Measurements from ENCODE around the gene GPR153.

GPR153 gene

DNA sequence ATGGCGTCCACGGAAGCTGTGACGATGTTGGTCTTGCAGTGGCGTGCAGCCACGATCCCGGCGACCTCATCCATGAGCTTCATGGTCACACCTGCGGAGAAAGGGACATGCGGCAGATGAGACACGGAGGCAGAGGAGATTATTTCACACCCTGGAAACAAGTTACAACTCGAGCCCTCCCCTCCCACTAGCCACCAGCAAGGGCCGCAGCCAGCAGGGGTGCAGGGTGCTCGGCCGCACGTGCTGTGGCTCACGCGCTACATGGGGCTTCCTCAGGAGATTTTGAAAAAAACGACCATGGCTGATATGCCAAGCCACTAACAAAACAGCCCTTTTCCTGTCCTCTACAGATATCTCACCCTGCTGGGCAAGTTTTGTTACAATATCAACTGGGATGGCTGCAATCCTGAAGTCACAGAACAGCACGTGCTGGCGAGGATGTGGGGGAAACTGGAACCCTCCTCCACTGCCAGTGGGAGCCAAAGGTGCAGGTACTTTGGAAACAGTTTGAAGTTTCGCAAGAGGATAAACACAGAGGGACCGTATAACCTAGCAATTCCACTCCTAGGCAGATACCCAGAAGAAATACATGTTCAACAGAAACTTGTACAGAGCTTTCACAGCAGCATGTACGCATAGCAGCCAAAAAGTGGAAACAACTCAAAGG lies 34.1 kb upstream of the GPR153 start:
- no peak for DNase-seq (ENCODE audit: extremely low read depth, low read depth)
- TF ChIP-seq, protein P1, sequence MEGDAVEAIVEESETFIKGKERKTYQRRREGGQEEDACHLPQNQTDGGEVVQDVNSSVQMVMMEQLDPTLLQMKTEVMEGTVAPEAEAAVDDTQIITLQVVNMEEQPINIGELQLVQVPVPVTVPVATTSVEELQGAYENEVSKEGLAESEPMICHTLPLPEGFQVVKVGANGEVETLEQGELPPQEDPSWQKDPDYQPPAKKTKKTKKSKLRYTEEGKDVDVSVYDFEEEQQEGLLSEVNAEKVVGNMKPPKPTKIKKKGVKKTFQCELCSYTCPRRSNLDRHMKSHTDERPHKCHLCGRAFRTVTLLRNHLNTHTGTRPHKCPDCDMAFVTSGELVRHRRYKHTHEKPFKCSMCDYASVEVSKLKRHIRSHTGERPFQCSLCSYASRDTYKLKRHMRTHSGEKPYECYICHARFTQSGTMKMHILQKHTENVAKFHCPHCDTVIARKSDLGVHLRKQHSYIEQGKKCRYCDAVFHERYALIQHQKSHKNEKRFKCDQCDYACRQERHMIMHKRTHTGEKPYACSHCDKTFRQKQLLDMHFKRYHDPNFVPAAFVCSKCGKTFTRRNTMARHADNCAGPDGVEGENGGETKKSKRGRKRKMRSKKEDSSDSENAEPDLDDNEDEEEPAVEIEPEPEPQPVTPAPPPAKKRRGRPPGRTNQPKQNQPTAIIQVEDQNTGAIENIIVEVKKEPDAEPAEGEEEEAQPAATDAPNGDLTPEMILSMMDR (IDR thresholded peaks at IDR 0.05; ENCODE audit: low read depth, low read length): no peak

DNA sequence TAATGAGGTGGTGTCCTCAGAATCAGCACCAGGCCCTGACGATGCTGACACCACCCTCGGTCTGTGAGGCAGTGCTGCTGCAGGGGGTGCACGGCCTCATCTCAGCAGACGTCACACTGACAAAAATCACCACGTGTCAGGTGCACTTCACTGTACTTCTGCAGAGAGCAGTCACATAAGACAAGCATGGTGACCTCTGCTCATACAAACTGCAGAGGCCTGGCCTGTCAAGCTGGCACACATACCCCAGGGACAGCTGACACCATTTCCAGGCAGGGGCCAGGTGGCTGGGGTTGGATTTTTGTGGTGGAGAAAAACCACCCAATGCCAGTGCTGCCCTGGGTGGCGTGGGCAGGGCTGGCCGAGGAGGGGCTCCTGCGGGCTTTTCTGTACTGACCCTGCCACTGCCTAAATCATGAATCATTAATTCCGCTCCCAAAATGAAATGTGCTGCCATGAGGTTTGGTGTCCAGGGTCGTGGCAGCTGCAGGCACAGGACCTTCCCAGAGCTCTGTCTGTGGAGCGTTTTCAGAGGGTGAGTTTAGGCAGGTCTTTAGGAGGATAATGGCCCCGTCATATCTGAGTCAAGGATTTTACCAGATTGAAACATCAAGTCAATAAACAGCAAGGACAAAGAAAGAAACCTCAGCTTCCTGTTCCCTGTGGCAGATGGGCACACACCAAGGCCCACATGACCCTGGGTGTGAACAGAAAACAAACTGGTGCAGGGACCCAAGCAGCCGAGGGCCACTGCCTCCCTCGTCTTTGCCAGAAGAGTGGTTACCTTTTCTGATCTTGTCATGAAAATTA lies 33.4 kb upstream of the GPR153 start:
- TF ChIP-seq, protein P1 (IDR thresholded peaks at IDR 0.05; ENCODE audit: low read depth, low read length): no peak
- DNase-seq (ENCODE audit: extremely low read depth, low read depth): no peak

DNA sequence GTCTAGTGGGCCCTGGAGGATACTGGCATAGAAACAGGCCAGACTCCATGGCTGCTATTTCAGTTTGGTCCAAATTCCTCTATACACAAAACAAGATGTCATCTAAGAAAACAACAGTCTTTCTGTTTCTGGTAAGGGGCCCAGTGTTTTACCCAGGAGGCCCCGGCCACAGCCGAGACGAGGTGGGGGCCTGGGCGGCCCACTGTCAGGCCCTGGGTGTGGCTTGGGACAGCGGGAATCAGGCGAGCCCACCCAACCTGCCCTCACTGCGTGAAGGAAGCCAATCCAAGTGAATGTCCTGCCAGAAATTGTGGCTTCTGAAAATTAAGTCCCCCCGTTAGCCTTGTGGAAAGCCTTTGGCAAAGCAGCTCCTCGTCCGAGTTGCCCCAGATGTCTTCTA lies 31.2 kb upstream of the GPR153 start:
- DNase-seq (ENCODE audit: extremely low read depth, low read depth): no peak
- TF ChIP-seq, protein P1 (IDR thresholded peaks at IDR 0.05; ENCODE audit: low read depth, low read length): no peak

DNA sequence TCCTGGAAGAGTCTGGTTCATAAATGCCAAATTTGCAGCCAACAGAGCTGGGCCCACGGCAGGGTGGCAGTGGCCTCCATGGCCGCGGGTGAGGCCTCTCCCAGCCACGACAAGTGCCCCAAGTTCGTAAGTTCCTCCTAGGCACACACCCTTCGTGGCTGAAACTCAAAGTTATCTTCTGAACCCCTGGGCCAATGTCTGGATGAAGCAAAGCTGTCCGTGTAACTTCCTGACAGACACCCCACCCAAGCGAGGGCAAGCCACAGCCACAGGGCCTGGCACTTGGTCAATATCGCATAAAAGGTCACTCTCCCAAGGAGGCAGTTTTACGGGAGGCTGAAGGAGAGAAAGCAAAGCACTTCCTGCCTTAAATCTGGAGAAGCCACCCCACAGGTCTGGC lies 27.8 kb upstream of the GPR153 start:
- DNase-seq (ENCODE audit: extremely low read depth, low read depth): no peak
- TF ChIP-seq, protein P1 (IDR thresholded peaks at IDR 0.05; ENCODE audit: low read depth, low read length): no peak

DNA sequence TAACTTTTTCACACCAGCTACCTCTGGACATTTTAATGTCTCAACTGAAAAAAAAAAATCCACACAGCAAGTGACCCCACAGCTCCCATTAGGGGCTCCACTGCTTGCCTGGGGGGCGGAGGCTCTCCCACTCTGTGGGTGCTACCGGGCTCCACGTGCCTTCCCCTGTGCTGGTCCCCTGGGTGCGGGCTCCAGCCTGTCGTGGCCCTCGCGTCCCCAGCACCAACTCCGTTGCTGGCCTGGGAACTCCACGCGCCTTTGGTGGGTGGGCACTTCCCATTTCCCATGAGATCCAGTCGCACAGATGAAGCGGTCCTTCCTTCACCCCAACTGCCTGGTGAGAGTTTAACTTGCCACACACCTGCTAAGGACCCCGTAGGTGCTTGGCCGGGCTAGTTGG lies 27.1 kb upstream of the GPR153 start:
- no peak for DNase-seq (ENCODE audit: extremely low read depth, low read depth)
- TF ChIP-seq, protein P1 (IDR thresholded peaks at IDR 0.05; ENCODE audit: low read depth, low read length): no peak

DNA sequence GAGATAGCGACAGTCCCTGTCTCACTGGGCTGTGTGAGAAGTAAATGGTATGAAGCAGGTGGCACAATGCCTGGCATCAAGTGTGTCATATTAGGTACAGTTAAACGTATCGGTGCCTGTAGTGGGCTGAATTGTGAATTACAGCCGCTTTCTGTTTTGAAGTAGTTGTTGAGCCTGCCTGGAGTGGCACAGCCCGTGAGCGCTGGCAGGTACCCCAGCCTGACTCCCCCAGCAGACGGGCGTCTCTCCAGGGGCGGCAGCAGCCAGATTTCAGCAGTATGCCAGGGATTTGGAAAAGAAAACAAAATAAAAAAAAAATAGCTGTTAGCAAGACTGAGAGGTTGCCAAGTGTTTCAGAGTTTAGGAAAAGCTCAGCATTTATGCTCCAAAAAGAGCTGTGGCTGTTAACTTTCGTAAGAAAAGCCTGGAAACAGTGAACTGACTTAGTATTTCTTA lies 26.6 kb upstream of the GPR153 start:
- TF ChIP-seq, protein P1 (IDR thresholded peaks at IDR 0.05; ENCODE audit: low read depth, low read length): no peak
- no peak for DNase-seq (ENCODE audit: extremely low read depth, low read depth)

DNA sequence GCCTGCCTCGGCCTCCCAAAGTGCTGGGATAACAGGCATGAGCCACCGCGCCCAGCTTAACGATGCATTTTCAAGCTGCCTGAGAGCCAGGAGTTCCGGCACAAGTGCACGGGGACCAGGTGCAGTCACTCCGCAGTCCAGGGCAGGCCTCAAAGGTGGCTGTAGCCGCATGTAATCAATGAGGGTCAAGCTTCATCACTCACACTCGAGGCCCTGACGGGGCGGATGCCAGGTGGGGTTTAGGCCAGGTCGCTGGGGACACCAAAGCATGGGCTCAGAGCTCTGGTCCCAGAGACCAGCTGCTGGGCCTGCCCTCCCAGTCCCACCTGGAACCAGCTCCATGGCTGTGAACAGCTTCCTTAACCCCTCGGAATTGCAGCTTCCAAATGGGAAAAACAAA lies 26.1 kb upstream of the GPR153 start:
- DNase-seq (ENCODE audit: extremely low read depth, low read depth): no peak
- TF ChIP-seq, protein P1 (IDR thresholded peaks at IDR 0.05; ENCODE audit: low read depth, low read length): no peak
